LHCN-M2 (cell line): Measurements from ENCODE around the gene FGF5. TPM values are rescaled to one million over a fixed set of nuclear protein-coding genes. Genes with fewer than 3 reads are reported as not detected.
A peak's percentile ranks its signal among the peaks of the same experiment; 100 is the strongest.
"Not testable (repeated sequence)": the region's sequence is repeated elsewhere in the genome, so short reads cannot be mapped to it uniquely, and the experiment has no call there.

ENCODE experiments used
- DNase-seq: peaks from one replicate; pipeline ENCODE4 v3.0.0-alpha.2; 2012; ENCODE audit warnings: low read depth
- polyA plus RNA-seq: library from polyadenylated mRNA; unstranded; fragments of >200 nt; gene quantifications from one replicate; pipeline ENCODE4 v1.2.1, GENCODE V29; 2012; ENCODE audit warnings: missing spikeins
- total RNA-seq: library from RNA; depleted of rRNA; stranded (reverse); fragments of >200 nt; gene quantifications from 2 replicates; pipeline ENCODE4 v1.2.3, GENCODE V29; 2014; rRNA removed

The FGF5 gene, protein sequence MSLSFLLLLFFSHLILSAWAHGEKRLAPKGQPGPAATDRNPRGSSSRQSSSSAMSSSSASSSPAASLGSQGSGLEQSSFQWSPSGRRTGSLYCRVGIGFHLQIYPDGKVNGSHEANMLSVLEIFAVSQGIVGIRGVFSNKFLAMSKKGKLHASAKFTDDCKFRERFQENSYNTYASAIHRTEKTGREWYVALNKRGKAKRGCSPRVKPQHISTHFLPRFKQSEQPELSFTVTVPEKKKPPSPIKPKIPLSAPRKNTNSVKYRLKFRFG
- 7.9 and 9.0 TPM in 2 replicates for total RNA-seq
- 16.4 TPM for polyA plus RNA-seq

DNA sequence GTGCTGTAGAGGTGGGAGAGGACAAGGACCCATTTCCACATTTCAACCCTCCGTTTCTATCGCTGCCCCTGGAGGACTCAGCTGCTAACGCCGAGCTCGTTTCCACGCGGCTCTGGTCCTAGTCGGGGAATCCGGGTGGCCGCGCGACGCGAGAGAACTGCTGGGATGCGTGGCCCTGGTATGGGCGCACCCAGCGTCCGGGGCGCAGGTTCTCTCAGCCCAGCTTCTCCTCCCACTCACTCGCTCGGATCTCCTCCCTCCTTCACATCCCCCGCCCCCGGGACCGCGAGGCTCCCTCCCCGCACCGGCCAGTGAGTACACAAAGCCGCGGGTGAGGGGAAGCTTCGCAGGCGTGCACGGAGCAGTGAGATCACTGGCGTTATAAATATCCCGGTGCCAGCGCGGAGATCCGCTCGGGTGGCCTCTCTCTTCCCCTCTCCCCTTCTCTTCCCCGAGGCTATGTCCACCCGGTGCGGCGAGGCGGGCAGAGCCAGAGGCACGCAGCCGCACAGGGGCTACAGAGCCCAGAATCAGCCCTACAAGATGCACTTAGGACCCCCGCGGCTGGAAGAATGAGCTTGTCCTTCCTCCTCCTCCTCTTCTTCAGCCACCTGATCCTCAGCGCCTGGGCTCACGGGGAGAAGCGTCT is at the start of gene FGF5:
Gene FGF5 (plus strand): TSS at position 412 of the 649 bp plus-strand sequence. CDS start 161 bp downstream, at position 573.
- DNase-seq, result peak; percentile 91

DNA sequence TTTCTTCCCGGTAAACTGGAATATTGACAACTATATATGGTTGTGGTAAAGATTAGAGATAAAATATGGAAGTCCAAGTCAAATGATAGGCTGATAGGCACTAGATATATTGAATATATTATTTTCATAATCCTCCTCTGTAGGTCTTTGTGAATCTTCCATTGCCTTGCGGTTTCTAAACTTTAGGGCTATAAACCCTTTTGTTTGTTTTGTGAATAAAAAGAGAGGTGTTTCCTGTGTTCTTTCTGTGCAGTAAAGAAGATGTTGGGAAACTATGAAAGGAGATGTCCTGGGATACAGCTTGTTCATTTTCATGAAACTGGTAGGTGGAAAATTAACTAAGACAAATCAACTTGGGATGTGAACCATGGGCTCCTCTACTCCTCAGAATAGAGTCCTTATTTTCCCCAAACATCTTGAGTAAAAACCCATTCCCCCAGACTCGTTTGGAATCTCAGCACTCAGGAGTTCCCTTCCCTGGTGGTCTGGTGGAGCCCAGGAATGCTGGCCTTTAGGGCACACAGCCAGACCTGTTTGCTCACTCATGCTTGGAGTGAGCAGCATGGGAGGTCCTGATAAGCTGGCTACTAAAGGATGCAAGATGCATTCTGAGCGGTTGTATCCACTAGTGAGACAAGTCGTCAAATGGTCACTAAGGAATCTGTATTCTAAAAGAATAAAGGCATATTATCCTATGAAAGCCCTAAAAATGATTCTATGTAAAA is 47.0 kb upstream of the FGF5 start:
- DNase-seq, result peak; percentile 31

DNA sequence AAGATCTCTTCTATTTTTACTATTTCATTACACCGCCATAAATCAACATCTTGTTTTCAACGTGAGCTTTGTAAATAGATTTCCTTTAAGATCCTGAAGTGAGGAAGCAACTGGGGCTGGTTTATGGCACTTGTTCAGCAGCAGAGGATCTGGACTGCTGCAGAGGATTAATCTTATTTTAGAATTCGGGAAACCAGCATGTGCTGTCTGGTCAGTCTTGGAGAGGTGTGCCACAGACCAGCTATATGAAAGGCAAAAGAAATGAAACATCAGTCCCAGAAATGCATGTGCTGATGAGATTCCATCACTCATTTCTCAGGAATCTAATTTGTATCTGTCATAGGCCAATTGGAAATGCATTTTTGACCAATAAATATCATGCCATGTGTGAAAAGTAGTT is 45.8 kb upstream of the FGF5 start:
- DNase-seq, result no peak

DNA sequence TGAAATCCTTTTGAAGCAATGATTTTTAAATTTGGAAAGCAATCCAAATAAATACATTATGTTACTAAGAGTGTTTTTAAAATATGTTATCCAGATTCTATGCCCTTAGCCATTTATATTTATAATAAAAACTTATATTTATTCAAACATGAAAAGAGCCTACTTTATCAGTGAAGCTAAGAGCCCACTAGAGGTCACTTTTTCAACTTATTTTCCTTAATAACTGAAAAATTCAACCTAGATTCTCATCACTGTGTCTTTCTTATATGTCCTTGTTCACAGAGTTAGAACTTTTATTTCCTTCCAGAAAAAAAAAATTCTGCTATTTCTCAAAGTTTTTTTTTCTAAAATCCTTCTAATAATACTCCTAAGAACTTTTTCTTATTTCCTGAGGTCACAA is 45.3 kb upstream of the FGF5 start:
- peak; percentile 56 for DNase-seq

DNA sequence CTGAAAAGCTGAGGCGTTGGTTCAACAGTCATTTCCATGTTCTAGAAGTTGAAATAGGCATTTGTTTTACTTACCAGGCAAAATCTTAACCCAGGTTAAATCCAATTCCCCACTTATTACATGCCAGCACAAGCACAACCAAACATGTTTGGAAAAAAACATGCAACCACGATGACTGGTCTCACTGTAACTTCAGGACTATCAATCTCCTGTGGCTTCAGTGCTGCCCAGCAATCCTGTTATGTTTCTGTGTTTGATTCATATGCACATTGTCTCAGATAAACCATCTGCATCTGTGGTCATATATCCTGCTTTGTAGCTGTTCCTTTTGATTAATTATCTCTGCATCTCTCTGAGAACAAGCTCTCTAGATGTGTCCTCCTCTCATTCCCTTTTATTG is 40.9 kb upstream of the FGF5 start:
- DNase-seq, result peak; percentile 35

DNA sequence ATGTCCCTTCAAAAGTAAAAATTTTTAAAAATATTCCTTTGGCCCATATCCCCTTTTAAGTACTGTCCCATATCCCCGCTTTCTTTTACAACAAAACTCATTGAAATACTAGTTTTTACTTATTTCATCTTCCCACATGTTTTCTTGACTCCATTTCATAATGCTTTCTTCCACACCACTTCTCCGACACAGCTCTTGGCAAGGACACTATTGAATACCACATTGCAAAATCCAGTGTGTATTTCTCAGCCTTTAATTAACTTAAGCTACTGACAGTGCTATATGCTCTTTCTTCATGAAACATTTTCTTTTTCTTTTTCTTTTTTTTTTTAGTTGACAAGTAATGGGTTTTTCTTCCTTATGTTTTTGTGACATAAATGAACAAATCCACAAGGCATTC is 40.4 kb upstream of the FGF5 start:
- DNase-seq, result no peak

DNA sequence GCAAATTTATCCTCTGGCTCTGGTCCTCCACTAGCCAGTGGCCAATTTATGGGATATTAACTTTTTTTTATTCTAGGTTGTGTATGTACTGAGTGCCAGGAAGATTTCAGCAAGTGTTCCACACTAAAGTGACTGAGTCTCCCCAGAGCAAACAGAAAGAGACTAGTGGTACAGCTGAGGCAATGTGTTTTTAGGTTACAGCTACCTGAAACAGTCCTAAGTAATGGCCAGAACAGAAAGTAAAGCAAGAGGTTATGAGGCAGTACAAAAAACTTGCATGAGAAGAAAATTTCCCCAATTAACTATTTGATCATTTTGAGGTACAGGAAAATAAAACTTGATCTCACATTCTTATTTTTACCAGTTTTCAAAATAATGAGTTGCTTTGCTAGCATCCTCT is 38.0 kb upstream of the FGF5 start:
- no peak for DNase-seq

DNA sequence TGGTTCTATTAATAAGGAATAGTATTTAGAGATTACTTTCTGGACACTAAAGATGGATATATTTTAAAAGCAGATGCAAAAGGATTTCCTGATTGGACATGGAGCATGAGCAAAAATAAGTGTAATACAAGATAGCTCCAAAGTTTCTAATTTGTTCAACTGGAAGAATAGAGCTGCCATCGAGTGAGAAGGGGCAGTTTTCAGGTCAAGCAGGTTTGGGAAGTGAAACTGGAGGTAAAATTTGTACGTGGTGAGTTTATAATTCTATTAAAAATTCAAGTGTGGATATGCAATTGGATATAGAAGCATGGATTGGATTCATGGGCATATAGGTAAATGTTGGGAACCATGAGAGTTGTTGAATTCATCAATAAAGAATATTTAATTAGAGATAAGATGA is 37.3 kb upstream of the FGF5 start:
- no peak for DNase-seq

DNA sequence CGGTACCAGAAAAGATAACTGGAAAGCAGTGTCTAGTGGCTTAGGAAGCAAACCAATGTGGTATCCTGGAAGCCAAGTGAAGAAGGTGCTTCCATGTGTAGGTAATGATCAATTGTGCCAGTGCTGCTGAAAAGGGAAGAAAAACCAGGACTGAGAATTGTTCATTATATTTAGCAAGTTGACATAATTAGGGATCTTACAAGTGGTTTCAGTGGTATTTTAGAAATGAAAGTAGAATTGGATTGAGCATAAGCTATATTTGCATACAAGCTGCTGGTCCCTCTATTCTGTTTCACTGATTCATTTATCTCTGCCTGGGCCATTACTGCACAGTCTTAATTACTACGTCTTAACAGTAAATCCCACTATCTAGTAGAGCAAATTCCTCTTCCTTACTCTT is 36.9 kb upstream of the FGF5 start:
- no peak for DNase-seq

DNA sequence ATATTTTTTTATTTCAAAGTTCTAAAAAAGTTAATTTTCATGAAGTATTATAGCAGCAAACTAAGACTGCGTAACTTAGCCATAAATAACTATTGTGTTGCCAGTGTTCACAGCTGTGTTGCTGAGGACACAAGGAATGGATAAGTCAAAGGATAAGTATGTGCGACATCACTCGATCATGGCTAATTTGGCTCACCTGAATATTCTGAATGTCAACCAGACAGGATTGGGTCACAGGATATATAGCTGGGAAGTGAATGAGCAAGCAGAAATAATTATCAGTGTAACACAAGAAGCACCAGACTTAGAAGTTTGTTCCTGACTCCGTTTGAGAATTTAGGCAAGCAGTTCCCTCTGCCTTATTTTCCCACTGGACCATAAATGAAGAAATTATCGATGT is 35.3 kb upstream of the FGF5 start:
- peak; percentile 60 for DNase-seq

DNA sequence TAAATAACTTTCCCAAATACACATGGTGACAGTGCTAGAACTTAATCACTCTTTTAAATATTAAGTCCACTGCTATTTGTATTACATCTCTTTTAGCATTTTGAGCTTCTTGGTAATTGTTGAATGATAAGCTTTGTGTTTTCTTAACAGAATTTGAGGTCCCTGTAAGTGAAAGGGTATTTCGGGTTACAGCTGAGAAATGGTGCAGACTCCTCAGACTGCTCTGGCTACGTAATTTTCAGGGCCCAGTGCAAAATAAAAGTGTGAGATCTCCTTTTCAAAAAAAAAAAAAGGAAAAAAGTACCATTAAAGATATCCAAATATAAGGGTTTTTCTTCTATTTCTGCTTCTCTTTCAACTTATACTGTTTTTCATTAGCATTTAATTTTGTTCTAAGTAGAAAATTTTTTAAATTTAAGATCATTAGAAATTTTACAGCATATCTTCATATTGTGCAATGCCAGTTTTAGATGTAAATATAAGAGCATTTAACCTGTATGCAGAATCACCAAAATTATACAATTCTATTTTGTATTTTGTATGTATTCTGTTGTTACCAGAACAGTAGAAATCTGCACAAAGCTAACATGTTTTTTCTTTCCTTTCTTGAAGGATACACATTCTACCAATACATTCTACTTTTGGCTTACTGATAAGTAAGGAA is 33.6 kb upstream of the FGF5 start:
- DNase-seq, result no peak

DNA sequence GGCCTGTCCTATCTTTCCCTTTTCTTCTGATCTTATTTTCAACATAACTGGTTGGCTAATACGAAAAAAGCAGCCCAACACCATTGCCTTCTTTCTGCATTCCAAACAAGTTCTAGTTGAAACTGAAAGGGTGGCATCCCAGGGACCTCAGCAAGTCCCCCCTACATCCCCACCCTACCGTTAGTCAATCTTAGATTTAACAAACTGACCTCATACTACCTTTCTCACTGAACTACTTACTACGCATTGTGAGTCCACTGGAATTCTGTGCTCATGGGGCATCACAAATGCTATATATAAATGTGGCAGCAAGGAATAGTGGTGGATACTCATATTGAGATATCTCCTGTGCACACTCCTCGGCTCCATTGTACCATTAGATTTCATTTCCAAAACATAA is 33.1 kb upstream of the FGF5 start:
- DNase-seq, result no peak

DNA sequence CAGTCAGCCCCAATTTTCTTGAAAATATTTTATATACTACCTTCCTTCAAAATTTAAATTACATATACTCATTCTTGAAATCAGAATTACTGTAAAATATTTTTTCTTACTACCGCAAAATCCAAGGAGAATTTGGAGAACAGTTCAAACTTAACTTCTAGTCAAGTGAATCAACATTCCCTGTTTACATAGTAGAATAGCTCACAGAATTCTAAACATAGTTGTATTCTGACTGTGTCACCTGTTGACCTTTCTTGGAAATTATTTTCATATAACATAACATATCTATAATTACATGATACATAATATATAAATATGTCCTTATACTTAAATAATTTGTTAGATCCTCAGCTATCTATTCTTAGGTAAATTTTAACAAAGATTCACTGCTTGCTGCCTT is 31.0 kb upstream of the FGF5 start:
- DNase-seq, result peak; percentile 47

DNA sequence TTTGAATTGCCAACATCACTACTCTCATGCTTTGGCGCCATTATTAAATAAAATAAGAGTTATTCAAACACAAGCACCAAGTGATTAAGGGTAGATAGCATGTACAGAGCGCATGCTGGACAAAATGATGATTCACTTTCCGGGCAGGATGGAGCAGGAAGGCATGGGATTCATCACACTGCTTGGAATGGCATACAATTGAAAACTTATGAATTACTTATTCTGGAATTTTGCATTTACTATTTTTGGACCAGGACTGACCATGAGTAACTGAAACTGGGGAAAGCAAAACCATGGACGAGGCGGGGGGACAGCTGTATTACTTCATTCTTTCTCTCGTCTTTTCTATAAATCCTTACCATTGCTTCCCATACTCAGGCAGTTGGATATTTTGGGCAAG is 28.5 kb upstream of the FGF5 start:
- peak; percentile 96 for DNase-seq

DNA sequence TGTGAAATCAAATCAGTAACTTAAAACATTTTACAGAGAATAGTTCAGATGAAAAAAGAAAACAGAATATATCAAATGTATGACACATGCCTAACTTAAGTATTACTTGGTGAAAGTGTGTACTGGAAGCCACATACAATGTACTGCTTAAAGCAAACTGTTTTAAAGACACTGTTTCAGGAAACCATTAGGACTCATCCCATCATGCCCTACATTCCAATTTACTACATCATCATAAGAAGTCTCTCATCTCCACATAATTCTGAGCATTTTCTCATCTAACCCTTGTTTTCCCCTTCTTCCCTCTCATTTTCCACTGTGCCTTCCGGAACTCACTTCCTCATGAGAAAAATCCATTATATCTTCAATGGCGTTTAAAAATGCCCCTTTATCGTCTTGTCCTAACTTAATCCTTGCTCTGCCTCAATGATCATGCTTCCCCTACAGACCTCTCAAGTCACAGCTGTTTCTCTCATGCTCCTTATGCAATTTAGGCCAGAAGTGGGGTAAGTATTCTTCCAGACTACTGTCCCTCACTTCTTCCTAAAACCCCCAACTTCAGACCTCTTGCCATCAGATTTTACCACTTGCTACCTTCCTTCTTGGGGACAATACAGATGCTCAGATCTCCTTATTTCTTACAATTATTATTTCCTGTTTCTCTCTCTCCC is 26.8 kb upstream of the FGF5 start:
- DNase-seq, result peak; percentile 47

DNA sequence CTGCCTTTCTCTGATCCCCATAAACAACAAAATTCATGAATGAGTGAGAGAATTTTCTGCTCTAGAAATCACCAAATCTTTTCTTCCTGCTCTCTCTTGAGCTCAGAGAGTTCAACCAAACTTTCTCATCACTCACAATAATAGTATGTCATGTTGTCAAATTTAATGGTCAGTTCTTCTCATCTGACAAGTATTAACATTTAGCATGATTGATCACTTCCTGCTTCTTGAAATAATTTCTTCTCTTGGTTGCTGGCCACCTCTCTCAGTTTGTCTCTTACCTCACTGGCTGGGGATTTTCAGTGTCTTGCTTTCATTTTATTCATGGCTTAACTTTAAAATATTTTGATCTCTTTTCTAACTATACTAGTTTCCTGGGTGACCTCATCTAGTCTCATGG is 25.5 kb upstream of the FGF5 start:
- no peak for DNase-seq

DNA sequence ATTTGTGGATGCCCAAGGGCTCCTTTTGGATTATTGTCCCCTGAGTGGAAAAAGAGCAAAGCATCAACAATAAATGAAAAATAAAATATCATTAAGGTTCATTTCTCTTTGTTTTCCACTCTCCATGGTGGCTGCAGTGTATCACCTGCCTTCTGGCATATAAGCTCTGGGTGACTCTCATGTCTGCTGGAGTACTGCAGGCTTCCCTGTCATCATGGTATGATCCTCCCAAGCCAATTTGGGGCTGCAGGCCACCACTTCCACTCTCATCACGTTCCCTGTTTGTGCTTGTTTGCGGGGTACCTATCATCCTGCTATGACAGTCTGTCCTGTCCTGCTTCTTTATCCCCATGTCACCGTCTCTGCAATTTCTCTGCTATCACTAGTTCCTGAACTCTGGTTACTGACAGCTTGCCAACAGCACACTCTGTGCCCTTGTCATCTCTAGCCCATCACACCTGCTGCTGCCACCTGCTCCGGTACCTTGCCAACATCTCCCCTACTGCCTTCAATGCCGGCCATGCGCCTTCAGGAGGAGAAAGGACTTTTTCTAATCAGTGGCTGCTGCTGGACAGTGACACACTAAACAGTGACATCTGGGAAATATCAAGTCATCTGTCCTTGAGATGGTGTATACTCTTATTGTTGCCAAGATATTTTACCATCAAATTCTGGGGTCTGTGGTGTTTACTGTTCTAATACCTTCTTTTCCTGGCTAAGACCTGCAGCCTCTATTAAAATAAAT is 23.0 kb upstream of the FGF5 start:
- no peak for DNase-seq

DNA sequence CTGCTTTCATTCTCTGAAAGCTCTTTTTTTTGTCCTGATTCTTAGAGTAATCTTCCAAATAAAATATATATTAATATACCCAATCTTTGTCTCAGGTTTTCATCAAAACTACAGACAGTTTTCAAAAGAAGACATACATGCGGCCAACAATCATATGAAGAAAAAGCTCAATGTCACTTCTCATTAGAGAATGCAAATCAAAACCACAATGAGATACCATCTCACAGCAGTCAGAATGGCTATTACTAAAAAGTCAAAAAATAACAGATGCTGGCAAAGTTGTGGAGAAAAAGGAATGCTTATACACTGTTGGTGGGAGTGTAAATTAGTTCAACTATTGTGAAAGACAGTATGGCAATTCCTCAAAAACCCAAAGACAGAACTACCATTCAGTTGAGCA is 19.0 kb upstream of the FGF5 start:
- DNase-seq, result not testable (repeated sequence)

DNA sequence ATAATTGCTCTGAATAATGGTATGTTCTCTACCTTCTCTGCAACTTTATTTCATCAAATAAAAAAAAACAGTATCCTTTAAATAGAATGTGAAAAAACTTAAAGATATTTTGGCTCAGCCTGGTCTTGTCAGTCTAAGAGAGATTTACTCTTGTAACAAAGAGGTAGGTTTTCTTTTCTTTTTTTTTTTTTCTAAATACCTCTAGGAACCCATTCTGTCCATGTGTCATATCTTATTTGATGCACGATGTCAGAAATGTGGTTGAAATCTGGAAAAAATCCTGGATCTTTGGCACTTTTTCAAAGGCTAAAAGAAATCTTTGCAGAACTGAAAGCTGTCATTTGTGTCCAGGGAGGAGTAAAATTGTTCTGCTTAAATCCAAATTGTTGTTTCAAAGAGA is 17.3 kb upstream of the FGF5 start:
- no peak for DNase-seq

DNA sequence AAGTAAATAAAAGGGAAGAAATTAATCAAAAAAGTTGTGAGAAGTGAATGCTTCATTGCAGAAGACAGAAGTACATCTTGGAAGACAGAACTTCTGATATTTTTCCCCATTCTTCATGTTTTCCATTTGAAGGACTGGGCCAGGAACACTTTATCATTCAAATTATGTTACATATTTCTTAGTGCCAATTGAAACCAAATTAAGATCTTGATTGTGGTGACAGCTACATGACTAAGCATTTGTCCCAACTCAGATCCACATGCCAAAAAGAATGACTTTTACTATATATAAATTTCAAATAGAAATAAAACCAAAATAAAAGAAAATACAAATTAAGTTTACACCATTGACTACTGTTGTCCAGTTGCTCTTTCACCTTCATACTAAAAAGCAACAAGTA is 14.0 kb upstream of the FGF5 start:
- DNase-seq, result no peak

DNA sequence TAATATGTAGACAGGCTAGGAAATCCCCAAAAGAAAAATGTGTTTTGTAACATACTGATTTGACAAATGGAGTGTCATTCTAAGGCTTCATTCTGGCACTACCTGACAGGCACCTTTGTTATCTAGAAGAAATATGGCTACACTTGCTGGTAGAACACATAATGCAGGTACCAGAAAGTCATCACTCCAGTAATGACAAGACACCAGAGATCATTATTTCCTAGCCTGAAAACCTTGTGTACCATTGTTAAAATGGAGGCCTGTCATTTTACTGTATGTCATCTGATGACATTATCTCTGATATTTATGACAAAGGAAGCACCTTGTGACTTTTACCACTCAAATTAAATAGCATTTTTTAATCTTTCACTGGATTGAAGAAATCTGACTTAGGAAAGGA is 13.5 kb upstream of the FGF5 start:
- DNase-seq, result no peak
